Pancreas (tissue), 10 donors: ENCODE results near the gene NOL11. TPM values are rescaled to one million over a fixed set of nuclear protein-coding genes. Genes with fewer than 3 reads are reported as not detected.

ENCODE experiments used
- ATAC-seq, 4 donors: fragments of 200-7000 bp; cut with Tn5 transposase; one replicate each; pipeline versions ENCODE4 v1.8.0 to v1.9.1; 2020; ENCODE audit warnings: mild to moderate bottlenecking in 4 of 4, moderate library complexity in 4 of 4
- DNase-seq, 6 donors: peaks; one replicate each; pipeline ENCODE4 v3.0.0-alpha.2; 2020
- FAIRE-seq: peaks from 2 replicates; lab custom pipeline; 2012; peaks lifted over from hg19 to GRCh38; lab: Jason Lieb, UNC
- H3K27ac ChIP-seq, 4 donors: fragments of 200-600 bp; sonication (generic); 1 replicate in 3 of 4; 2 replicates in 1 of 4; pipeline versions ENCODE4 v1.5.0 to v1.8.0; 2020
- H3K27me3 ChIP-seq, 4 donors: fragments of 200-600 bp; one replicate each; pipeline ENCODE4 v1.8.0; 2021
- H3K36me3 ChIP-seq, 3 donors: fragments of 200-600 bp; sonication (generic) in 1 of 3; one replicate each; pipeline versions ENCODE4 v1.5.0 to v1.8.0; 2020 to 2021
- H3K4me1 ChIP-seq, 3 donors: fragments of 200-600 bp; one replicate each; pipeline ENCODE4 v1.8.0; 2021
- H3K4me3 ChIP-seq, 4 donors: fragments of 200-600 bp; sonication (generic) in 2 of 4; one replicate each; pipeline versions ENCODE4 v1.5.0 to v1.8.0; 2020 to 2021
- H3K9me3 ChIP-seq, 4 donors: fragments of 200-600 bp; one replicate each; pipeline ENCODE4 v1.8.0; 2021
- CTCF ChIP-seq, 4 donors: fragments of 200-600 bp; sonication (generic) in 3 of 4; IDR thresholded peaks; one replicate each; pipeline versions ENCODE4 v1.5.0 to v1.8.0; 2021; ENCODE audit warnings: antibody characterized with exemption in 4 of 4
- WGBS, 2 donors: extraction: QIAGEN DNeasy Blood & Tissue Kit; methylation state at CpG; one replicate each; pipeline ENCODE4 v1.1.7; 2013; 5-methylcytosine and 5-hydroxymethylcytosine counted together
- intact Hi-C, 3 donors: fragments of 100-400 bp; cut with DNase I; formaldehyde crosslinking; loops; one replicate each; pipeline versions ENCODE4 v1.11.1 to v1.14.2; 2022
- polyA plus RNA-seq, 2 donors: library from polyadenylated mRNA; stranded (reverse); fragments of 200-250 nt; gene quantifications; one replicate each; pipeline ENCODE4 v1.2.3, GENCODE V29; 2013
- total RNA-seq, 6 donors: library from RNA; stranded (reverse); fragmentation: NEBNext Ultra II Directional in 4 of 6; extraction: Animal tissue kit (Norgen Biotek cat#: 25700) in 4 of 6; gene quantifications; one replicate each; pipeline versions ENCODE4 v1.2.1 to v1.2.4, GENCODE V29; 2021 to 2023
- donor health status: healthy with polysubstance abuse.
- donor health status: DM: no; HTN: no; CAD: no; lungs with moderate emphysema.
- donor health status: DM: no; HTN: no; CAD: no.
- donor health status: control.
- donor health status: control.
- donor health status: Bipolar disorder and iron deficiency.
- donor health status: DM: yes; HTN: yes; CAD: no.
- donor health status: DM: no; HTN: no; CAD: no.
- donor health status: DM: no; HTN: no; CAD: no.
- donor health status: DM: yes; HTN: yes; CAD: no.

Gene NOL11
- total and polyA plus RNA-seq, 8 donors: 8.3 to 28.0 (median 16.2) TPM

- H3K4me3 ChIP-seq: no peak overlapping the region
- peaks cover 0 to 49% (median 18%) of the 10 kb centered on the region in 3 donors for H3K36me3 ChIP-seq
- 83 to 89% methylated on average over 7 of the region's 7 CpGs for WGBS, 2 donors
- no peaks in the 10 kb centered on the region for H3K9me3 ChIP-seq
- intact Hi-C loops: no loop called here
- DNase-seq: no peak
- no peak for TF ChIP-seq CTCF (IDR thresholded peaks at IDR 0.05)
- no peak for ATAC-seq
- no peaks in the 10 kb centered on the region for H3K4me1 ChIP-seq
- no peaks in the 10 kb centered on the region for H3K27me3 ChIP-seq
- H3K27ac ChIP-seq: no peak overlapping the region
- FAIRE-seq: no peak
Measured at GRCh38 chr17:67730731-67731130, 13.0 kb downstream of the NOL11 start.

GRCh38 chr17:67733449-67733848 is 15.7 kb downstream of the NOL11 start:
- WGBS, 2 donors: 74 to 79% methylated on average over 2 of the region's 2 CpGs
- Histone ChIP-seq H3K36me3 (peaks cover 0 to 52% (median 19%) of the 10 kb centered on the region in 3 donors), H3K27me3 (no peaks in the 10 kb centered on the region), H3K4me3 (no peak overlapping the region), H3K27ac (no peak overlapping the region), H3K4me1 (no peaks in the 10 kb centered on the region), H3K9me3 (no peaks in the 10 kb centered on the region)
- TF ChIP-seq CTCF (IDR thresholded peaks at IDR 0.05): no peak
- FAIRE-seq (no peak), DNase-seq (no peak), ATAC-seq (no peak)
- intact Hi-C loops: no loop called here

- DNase-seq: no peak
- no peaks in the 10 kb centered on the region for H3K27me3 ChIP-seq
- intact Hi-C loops: no loop called here
- no peak overlapping the region for H3K27ac ChIP-seq
- no peak for TF ChIP-seq CTCF (IDR thresholded peaks at IDR 0.05)
- H3K36me3 ChIP-seq: peaks cover 0 to 68% (median 38%) of the 10 kb centered on the region in 3 donors
- H3K9me3 ChIP-seq: no peaks in the 10 kb centered on the region
- no peaks in the 10 kb centered on the region for H3K4me1 ChIP-seq
- no peak for FAIRE-seq
- WGBS, 2 donors: 81 to 84% methylated on average over 8 of the region's 8 CpGs
- ATAC-seq: no peak
- no peak overlapping the region for H3K4me3 ChIP-seq
Measured at GRCh38 chr17:67737145-67737544, 19.4 kb downstream of the NOL11 start.

- Histone ChIP-seq H3K4me1 (no peaks in the 10 kb centered on the region), H3K9me3 (no peaks in the 10 kb centered on the region), H3K36me3 (peaks cover 3 to 72% (median 32%) of the 10 kb centered on the region in 3 donors), H3K4me3 (no peak overlapping the region), H3K27ac (no peak overlapping the region), H3K27me3 (no peaks in the 10 kb centered on the region)
- no peak for TF ChIP-seq CTCF (IDR thresholded peaks at IDR 0.05)
- intact Hi-C loops: no loop called here
- ATAC-seq (no peak), DNase-seq (no peak), FAIRE-seq (no peak)
- 84 to 92% methylated on average over 2 of the region's 2 CpGs for WGBS, 2 donors
Measured at GRCh38 chr17:67742025-67742424, 24.3 kb downstream of the NOL11 start.

GRCh38 chr17:67746704-67747571 is 29.2 kb downstream of the NOL11 start:
- ATAC-seq (no peak), DNase-seq (no peak), FAIRE-seq (no peak)
- H3K9me3 ChIP-seq: no peaks in the 10 kb centered on the region
- H3K36me3 ChIP-seq: peaks cover 3 to 44% (median 8%) of the 10 kb centered on the region in 3 donors
- intact Hi-C loops: no loop called here
- H3K4me1 ChIP-seq: no peaks in the 10 kb centered on the region
- TF ChIP-seq CTCF (IDR thresholded peaks at IDR 0.05): no peak
- WGBS, 2 donors: 81 to 82% methylated on average over 14 of the region's 14 CpGs
- H3K27ac ChIP-seq: no peak overlapping the region
- no peaks in the 10 kb centered on the region for H3K27me3 ChIP-seq
- H3K4me3 ChIP-seq: no peak overlapping the region
